ENCODE data around the gene FAM222A.

DNA sequence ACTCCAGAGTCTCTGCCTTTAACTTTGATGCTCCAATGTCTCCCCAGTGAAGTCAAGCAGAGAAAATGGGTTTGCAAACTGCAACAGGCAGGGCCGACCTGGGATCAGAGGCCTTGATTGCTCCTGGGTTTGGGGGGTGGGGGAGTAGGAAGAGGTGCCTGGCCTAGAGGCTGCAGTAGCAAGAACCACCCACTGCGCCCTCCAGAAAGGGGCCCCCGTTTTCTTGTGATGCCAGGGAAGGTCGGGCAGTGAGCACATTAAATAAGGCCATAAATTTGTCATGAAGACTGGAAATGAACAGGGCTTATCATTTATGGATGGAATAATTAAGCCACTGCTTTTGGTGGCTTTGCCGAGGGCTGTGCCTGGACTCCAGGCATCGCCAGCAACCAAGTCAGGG lies 38.2 kb upstream of the FAM222A start:
- TF ChIP-seq EZH2 (IDR thresholded peaks at IDR 0.05; ENCODE audit: borderline replicate concordance, low read length), result no peak
- TF ChIP-seq, protein P1, sequence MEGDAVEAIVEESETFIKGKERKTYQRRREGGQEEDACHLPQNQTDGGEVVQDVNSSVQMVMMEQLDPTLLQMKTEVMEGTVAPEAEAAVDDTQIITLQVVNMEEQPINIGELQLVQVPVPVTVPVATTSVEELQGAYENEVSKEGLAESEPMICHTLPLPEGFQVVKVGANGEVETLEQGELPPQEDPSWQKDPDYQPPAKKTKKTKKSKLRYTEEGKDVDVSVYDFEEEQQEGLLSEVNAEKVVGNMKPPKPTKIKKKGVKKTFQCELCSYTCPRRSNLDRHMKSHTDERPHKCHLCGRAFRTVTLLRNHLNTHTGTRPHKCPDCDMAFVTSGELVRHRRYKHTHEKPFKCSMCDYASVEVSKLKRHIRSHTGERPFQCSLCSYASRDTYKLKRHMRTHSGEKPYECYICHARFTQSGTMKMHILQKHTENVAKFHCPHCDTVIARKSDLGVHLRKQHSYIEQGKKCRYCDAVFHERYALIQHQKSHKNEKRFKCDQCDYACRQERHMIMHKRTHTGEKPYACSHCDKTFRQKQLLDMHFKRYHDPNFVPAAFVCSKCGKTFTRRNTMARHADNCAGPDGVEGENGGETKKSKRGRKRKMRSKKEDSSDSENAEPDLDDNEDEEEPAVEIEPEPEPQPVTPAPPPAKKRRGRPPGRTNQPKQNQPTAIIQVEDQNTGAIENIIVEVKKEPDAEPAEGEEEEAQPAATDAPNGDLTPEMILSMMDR (conservative IDR thresholded peaks at IDR 0.05 in 1 of 2, IDR thresholded peaks at IDR 0.05 in 1 of 2; ENCODE audit: extremely low read depth in 1 of 2, insufficient read depth in 1 of 2, low read depth in 1 of 2, low read length in 2 of 2), result no peak

All from mammary epithelial cell (primary cell).